Gastroesophageal sphincter (tissue), 4 donors: ENCODE results near the gene RRP12. TPM values are rescaled to one million over a fixed set of nuclear protein-coding genes. Genes with fewer than 3 reads are reported as not detected.

Source experiments
- ATAC-seq: fragments of 150-250 bp; one replicate; pipeline ENCODE4 v1.9.1; 2016; ENCODE audit warnings: mild to moderate bottlenecking, moderate library complexity
- H3K27ac ChIP-seq, 4 donors: fragments of 200-600 bp; sonication (generic) in 3 of 4; 1 replicate in 3 of 4; 2 replicates in 1 of 4; pipeline ENCODE4 v1.5.1; 2016 to 2019
- H3K27me3 ChIP-seq: fragments of 200-600 bp; sonication (generic); one replicate; pipeline ENCODE4 v1.5.1; 2019
- H3K36me3 ChIP-seq, 2 donors: fragments of 200-600 bp; sonication (generic); one replicate each; pipeline ENCODE4 v1.5.1; 2019; ENCODE audit warnings: control low read depth in 1 of 2
- H3K4me1 ChIP-seq, 3 donors: fragments of 200-600 bp; sonication (generic); 1 replicate in 2 of 3; 2 replicates in 1 of 3; pipeline ENCODE4 v1.5.1; 2016 to 2019; ENCODE audit warnings: control low read depth in 2 of 3
- H3K4me3 ChIP-seq, 2 donors: fragments of 200-600 bp; sonication (generic); one replicate each; pipeline ENCODE4 v1.5.1; 2019; ENCODE audit warnings: mild to moderate bottlenecking in 1 of 2, moderate library complexity in 1 of 2
- H3K9me3 ChIP-seq, 3 donors: fragments of 200-600 bp; sonication (generic); one replicate each; pipeline ENCODE4 v1.5.1; 2017 to 2019; ENCODE audit warnings: control low read depth in 2 of 3
- EP300 ChIP-seq: sonication (generic); formaldehyde crosslinking; IDR thresholded peaks from one replicate; pipeline ENCODE4 v1.6.1; 2017; ENCODE audit warnings: antibody characterized with exemption, mild to moderate bottlenecking
- POLR2A ChIP-seq, 2 donors: fragments of 450-650 bp; IDR thresholded peaks; one replicate each; pipeline ENCODE4 v1.6.1; 2017; ENCODE audit warnings: antibody characterized with exemption in 2 of 2, mild to moderate bottlenecking in 2 of 2, moderate library complexity in 1 of 2
- POLR2AphosphoS5 ChIP-seq: sonication (generic); formaldehyde crosslinking; IDR thresholded peaks from one replicate; pipeline ENCODE4 v1.6.1; 2017; ENCODE audit warnings: antibody characterized with exemption
- WGBS, 2 donors: methylation state at CpG; one replicate each; pipeline ENCODE4 v1.1.5; 2018; ENCODE audit warnings: low coverage in 1 of 2; 5-methylcytosine and 5-hydroxymethylcytosine counted together
- total RNA-seq, 4 donors: library from RNA; depleted of rRNA; stranded (reverse); fragments of >200 nt; gene quantifications; one replicate each; pipeline ENCODE4 v1.1.0, GENCODE V29; 2016
- TF ChIP-seq, protein P1 (sequence below), 4 experiments: fragments of 200-600 bp in 2 of 4; fragments of 450-650 bp in 2 of 4; sonication (generic) in 1 of 4; IDR thresholded peaks; one replicate each; pipeline ENCODE4 v1.5.1; 2017 to 2019; ENCODE audit warnings: antibody characterized with exemption in 4 of 4, mild to moderate bottlenecking in 2 of 4, moderate library complexity in 2 of 4

RRP12 gene
- total RNA-seq, 4 donors from 2014 or later, result 6.7 to 25.3 (median 11.8) TPM

DNA sequence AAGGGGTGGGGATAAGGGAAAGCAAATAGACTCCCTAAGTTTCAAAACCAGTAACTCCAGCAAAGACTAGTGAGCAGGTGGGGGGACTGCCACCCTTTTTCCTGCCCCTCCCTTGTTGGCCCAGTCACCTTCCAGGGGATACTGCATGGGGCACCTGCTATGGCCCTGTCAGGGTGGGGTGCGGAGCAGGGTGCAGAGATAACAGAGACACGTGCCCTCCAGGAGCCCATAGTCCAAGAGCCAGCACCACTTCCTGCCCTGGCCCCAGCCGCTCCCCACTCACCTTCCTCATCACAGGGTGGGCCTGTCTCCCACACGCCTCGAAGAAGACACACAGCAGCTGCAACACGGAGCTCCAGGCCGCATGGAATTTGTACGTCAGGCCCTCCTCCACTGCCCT is 20.6 kb downstream of the RRP12 start:
- WGBS, 2 donors, result 76% methylated on average over 2 of the region's 8 CpGs; no CpG with 5 or more reads in 1 of the 2 donors
- ATAC-seq, result no peak

DNA sequence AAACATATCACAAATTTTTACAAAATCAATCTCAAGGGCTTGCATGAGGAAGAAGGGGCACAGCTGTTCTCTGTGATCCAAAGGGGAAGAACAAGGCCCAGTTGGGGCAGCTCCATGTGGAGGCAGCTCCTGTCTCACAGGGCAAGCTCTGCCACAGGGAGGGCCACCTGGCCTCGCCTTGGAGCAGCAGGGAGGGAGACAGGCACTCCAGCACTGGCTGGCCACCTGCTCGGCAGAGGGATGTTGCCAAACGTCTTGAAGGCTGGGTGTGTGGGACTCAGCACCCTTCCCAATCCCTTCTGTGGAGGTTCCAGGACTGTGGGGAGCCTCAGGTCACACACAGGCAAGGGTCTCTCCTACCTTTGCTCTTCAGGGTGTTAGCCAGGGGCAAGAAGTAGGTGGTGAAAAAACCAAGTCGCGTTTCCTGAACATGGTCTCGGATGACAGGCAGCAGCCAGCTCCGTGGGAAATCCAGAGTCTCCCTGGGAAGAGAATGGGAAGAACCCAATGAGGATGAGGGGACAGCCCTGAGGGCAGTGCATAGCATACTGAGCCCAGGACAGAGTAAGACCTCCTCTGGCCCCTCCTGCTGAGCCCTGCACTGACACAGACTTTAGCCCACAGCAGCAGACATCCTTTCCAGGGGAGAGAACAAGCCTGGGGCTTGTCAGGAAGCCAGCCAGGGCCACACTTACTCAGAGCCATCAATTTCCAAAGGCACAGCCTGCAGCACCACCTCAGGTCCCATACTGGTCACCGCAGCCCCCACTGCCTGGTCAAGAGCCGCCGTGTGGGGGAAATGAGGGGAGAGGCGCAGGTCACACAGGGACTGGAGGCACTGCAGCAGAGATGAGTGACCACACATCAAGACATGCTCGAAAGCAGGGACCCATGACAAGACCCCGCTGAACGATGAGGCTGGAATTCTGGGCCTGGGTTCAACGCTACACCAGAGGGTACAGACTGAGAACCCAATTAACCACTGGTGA is 21.9 kb downstream of the RRP12 start:
- Histone ChIP-seq H3K27me3 (no peaks in the 10 kb centered on the region), H3K4me1 (no peaks in the 10 kb centered on the region), H3K4me3 (no peak overlapping the region), H3K9me3 (no peaks in the 10 kb centered on the region), H3K27ac (no peak overlapping the region), H3K36me3 (peaks cover 0 to 98% of the 10 kb centered on the region in 2 donors)
- TF ChIP-seq POLR2AphosphoS5 (no peak), POLR2A (IDR thresholded peaks at IDR 0.05) (no peak), EP300 (no peak)
- TF ChIP-seq, protein P1, sequence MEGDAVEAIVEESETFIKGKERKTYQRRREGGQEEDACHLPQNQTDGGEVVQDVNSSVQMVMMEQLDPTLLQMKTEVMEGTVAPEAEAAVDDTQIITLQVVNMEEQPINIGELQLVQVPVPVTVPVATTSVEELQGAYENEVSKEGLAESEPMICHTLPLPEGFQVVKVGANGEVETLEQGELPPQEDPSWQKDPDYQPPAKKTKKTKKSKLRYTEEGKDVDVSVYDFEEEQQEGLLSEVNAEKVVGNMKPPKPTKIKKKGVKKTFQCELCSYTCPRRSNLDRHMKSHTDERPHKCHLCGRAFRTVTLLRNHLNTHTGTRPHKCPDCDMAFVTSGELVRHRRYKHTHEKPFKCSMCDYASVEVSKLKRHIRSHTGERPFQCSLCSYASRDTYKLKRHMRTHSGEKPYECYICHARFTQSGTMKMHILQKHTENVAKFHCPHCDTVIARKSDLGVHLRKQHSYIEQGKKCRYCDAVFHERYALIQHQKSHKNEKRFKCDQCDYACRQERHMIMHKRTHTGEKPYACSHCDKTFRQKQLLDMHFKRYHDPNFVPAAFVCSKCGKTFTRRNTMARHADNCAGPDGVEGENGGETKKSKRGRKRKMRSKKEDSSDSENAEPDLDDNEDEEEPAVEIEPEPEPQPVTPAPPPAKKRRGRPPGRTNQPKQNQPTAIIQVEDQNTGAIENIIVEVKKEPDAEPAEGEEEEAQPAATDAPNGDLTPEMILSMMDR (IDR thresholded peaks at IDR 0.05), result no peak
- 83% methylated on average over 1 of the region's 15 CpGs; no CpG with 5 or more reads in 1 of the 2 donors for WGBS, 2 donors
- no peak for ATAC-seq

More for the DNA sequence above, 20.6 kb downstream of the RRP12 start:
- Histone ChIP-seq H3K4me1 (no peaks in the 10 kb centered on the region), H3K27me3 (no peaks in the 10 kb centered on the region), H3K36me3 (peaks cover 0 to 100% of the 10 kb centered on the region in 2 donors), H3K4me3 (no peak overlapping the region), H3K27ac (no peak overlapping the region), H3K9me3 (no peaks in the 10 kb centered on the region)
- TF ChIP-seq POLR2A (IDR thresholded peaks at IDR 0.05), result no peak
- no peak for TF ChIP-seq EP300
- no peak for TF ChIP-seq POLR2AphosphoS5
- TF ChIP-seq, protein P1 (IDR thresholded peaks at IDR 0.05), result no peak

DNA sequence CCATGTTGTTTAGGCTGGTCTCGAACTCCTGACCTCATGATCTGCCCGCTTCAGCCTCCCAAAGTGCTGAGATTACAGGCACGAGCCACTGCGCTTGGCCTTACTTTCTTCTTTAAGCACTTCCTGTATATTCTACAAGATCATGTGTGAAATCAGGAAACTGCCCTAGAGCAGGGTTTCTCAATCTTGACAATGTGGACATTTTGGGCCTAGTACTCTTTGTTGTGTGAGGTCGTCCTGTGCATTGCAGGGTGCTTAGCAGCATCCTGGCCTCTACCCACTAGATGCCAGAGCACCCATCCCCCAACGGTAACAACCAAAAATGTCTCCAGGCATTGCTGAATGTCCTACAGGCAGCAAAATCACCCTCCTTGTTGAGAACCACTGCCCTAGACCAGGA is 24.7 kb downstream of the RRP12 start:
- no peak for ATAC-seq

DNA sequence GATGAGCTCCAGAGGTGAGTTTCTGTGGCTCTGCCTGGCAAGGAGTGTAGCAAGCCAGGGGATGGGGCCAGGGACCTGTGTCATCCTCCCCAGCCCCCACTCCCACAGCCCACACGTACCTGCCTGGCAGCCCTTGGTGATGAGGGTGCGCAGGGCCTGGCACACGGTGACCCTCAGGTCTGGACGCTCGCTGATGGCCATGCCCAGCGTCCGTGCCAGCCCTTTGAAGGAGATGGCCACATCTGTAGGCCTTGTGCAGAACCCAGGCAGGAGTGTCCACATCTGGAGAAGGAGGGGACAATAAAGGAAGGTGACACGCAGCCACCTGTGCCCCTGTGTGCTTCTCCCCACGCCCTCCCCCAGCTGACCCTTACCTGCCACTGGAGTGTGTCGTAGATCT is 27.7 kb downstream of the RRP12 start:
- Histone ChIP-seq H3K27ac (no peak overlapping the region), H3K9me3 (no peaks in the 10 kb centered on the region)
- 89% methylated on average over 9 of the region's 10 CpGs; no CpG with 5 or more reads in 1 of the 2 donors for whole genome bisulfite sequencing, 2 donors

More for the DNA sequence above, 24.7 kb downstream of the RRP12 start:
- 76 to 90% methylated on average over 6 of the region's 6 CpGs for WGBS, 2 donors
- Histone ChIP-seq H3K4me1 (no peaks in the 10 kb centered on the region), H3K4me3 (no peak overlapping the region), H3K36me3 (peaks cover 0 to 98% of the 10 kb centered on the region in 2 donors), H3K9me3 (no peaks in the 10 kb centered on the region), H3K27me3 (no peaks in the 10 kb centered on the region), H3K27ac (no peak overlapping the region)
- TF ChIP-seq EP300 (no peak), POLR2AphosphoS5 (no peak), POLR2A (IDR thresholded peaks at IDR 0.05) (no peak)
- TF ChIP-seq, protein P1 (IDR thresholded peaks at IDR 0.05), result no peak

More for the DNA sequence above, 27.7 kb downstream of the RRP12 start:
- ATAC-seq, result no peak
- Histone ChIP-seq H3K4me1 (no peaks in the 10 kb centered on the region), H3K4me3 (no peak overlapping the region), H3K36me3 (peaks cover 0 to 98% of the 10 kb centered on the region in 2 donors), H3K27me3 (no peaks in the 10 kb centered on the region)
- TF ChIP-seq POLR2AphosphoS5 (no peak), EP300 (no peak), POLR2A (IDR thresholded peaks at IDR 0.05) (no peak)
- TF ChIP-seq, protein P1 (IDR thresholded peaks at IDR 0.05), result no peak
